ENCODE data around the gene CHST11. TPM values are rescaled to one million over a fixed set of nuclear protein-coding genes. Genes with fewer than 3 reads are reported as not detected.
A peak's percentile ranks its signal among the peaks of the same experiment; 100 is the strongest.
"Not testable (repeated sequence)": the region's sequence is repeated elsewhere in the genome, so short reads cannot be mapped to it uniquely, and the experiment has no call there.

Gene CHST11
- total RNA-seq, 1 donor from 2014 or later = 44.9 TPM

DNA sequence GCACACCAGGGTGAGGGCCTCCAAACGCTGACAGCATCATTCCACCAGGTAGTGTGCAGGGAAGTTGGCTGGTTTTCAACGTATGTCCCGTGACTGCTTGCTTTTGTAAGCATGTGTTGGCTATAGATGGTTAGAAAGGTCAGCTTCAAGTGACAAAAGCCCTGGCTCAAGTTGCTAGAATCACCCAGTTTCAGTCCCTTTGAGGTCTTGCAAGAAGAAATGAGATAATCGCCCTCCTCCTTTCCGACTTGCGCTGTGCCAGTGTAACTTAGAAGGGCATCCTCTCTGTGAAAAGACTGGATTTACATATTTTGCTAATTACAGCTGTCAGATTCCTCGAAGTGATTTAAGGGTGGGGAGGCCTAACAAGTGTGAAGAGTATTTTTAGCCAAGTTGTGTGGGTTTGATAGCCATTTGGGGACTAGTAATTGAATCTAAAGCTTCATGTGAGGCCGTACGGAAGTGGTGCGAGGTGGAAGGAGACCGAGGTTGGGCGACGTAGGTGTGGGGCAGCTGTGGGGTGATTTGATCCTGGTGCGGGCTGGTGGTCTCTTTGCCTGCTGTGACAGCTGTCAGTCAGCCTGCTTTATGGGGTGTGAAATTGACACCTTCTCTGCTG is 94.7 kb downstream of the CHST11 start:
- H3K27ac Mint-ChIP-seq = no peak overlapping the region
- intact Hi-C loops (cut with micrococcal nuclease) = no loop called here
- H3K4me3 Mint-ChIP-seq = no peak overlapping the region
- peaks cover 44% of the 10 kb centered on the region for H3K4me1 Mint-ChIP-seq
- no peak for DNase-seq
- H3K27me3 Mint-ChIP-seq = no peaks in the 10 kb centered on the region
- peaks cover 14% of the 10 kb centered on the region for H3K9me3 Mint-ChIP-seq
- H3K36me3 Mint-ChIP-seq (ENCODE audit: low read depth) = peaks cover 50% of the 10 kb centered on the region

DNA sequence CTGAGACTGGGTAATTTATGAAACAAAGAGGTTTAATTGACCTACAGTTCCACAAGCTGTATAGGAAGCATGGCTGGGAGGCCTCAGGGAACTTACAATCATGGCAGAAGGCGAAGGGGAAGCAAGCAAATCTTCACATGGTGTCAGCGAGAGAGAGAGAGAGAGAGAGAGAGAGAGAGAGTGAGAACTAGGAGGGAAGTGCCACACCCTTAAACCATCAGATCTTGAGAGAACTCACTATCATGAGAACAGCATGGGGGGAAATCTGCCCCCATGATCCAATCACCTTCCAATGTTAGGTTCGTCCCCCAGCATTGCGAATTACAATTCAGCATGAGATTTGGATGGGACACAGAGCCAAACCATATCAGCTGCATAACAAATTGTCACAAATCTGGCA is 96.7 kb downstream of the CHST11 start:
- Mint-ChIP-seq H3K36me3 (ENCODE audit: low read depth) (peaks cover 46% of the 10 kb centered on the region), H3K4me3 (no peak overlapping the region), H3K27ac (no peak overlapping the region)

DNA sequence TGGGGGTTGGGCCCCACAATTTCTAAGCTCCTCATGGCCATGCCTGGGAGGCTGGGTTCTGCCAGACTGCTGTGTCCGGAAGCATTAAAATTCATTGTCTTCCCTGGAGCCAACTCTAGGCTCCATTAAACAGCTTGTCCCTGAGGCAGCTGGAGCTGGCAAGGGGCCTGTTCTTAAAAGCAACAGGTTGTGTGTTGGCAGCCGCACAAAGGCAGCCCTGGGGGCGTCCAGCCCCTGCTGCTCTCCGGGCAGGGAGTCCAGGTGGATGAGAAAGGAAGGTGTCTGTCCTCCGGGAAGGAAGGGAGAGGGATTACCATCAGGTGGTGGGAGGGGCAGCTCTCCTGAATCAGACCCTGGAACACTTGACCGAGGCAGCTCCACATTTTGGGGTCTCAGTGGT is 98.9 kb downstream of the CHST11 start:
- no peak for DNase-seq
- intact Hi-C loops (cut with micrococcal nuclease) = no loop called here
- H3K9me3 Mint-ChIP-seq = peaks cover 14% of the 10 kb centered on the region
- peak overlapping the region; percentile 27 for H3K27ac Mint-ChIP-seq
- peaks cover 49% of the 10 kb centered on the region for H3K36me3 Mint-ChIP-seq (ENCODE audit: low read depth)
- no peak overlapping the region for H3K4me3 Mint-ChIP-seq
- peaks cover 21% of the 10 kb centered on the region for H3K4me1 Mint-ChIP-seq
- no peaks in the 10 kb centered on the region for H3K27me3 Mint-ChIP-seq

More for the DNA sequence above, 96.7 kb downstream of the CHST11 start:
- Mint-ChIP-seq H3K9me3 (peaks cover 14% of the 10 kb centered on the region), H3K27me3 (no peaks in the 10 kb centered on the region), H3K4me1 (peaks cover 34% of the 10 kb centered on the region)
- no peak for DNase-seq
- intact Hi-C loops (cut with micrococcal nuclease) = no loop called here

DNA sequence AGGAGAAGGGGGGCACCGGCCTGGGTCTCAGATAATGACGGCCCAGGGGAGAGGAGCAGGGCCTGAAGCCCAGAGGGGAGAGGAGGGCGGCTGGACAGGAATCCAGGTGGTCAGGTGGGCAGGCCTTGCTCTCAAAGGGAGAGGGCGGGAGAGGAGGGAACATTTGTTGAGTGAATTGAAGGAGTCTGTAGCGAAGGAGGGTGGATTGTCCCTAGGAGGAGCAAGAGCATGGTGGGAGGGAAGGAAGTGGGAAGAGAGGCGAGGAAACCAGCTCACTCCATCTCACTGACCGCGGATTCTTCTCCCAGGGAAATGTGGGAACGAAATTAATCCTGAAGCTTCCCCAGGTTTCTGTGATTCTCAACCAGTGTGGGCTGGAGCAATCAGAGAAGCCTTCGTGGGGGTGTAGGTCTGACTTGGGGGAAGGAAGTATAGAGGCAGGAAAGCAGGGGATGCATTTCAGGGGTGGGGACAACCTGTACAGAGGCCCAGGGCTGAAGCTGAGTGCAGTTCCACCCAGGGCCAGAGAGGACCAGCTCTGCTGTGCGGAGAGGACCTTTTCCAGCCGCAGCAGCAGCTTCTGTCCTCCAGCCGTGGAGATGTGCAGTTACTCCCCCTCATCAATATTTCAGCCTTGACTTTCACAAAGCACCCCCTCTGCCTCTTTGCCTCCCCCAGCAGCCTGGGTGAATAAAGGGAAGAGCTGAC is 100.9 kb downstream of the CHST11 start:
- intact Hi-C loops (cut with micrococcal nuclease) = no loop called here
- Mint-ChIP-seq H3K9me3 (peaks cover 8% of the 10 kb centered on the region), H3K27ac (no peak overlapping the region), H3K27me3 (no peaks in the 10 kb centered on the region), H3K4me1 (peaks cover 12% of the 10 kb centered on the region), H3K4me3 (no peak overlapping the region), H3K36me3 (ENCODE audit: low read depth) (peaks cover 41% of the 10 kb centered on the region)
- no peak for DNase-seq

DNA sequence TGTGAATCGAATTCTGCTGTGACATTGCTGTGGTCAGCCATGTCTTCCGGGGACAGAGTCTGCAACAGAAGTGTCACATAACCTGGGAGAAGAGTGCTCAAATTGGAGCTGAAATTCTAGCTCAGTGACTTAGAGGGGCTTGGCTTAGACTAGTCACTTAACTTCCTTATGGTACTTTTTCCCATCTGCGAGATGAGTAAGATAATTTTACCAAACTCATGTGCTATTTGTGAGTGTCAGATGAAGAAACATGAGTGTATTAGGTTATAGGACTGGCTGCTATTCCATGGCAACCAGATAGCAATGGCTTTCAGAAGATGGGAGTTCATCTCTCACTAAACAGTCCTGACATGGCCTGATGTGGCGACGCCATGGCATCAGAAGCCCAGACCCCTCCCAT is 104.1 kb downstream of the CHST11 start:
- Mint-ChIP-seq H3K27ac (no peak overlapping the region), H3K9me3 (peaks cover 16% of the 10 kb centered on the region), H3K4me1 (peaks cover 10% of the 10 kb centered on the region), H3K36me3 (ENCODE audit: low read depth) (peaks cover 53% of the 10 kb centered on the region), H3K27me3 (no peaks in the 10 kb centered on the region), H3K4me3 (no peak overlapping the region)
- no peak for DNase-seq
- intact Hi-C loops (cut with micrococcal nuclease) = loop anchor here (10.0 kb wide), 2 partner anchors 176 to 394 kb away; partner anchors contain the start of gene SLC41A2

DNA sequence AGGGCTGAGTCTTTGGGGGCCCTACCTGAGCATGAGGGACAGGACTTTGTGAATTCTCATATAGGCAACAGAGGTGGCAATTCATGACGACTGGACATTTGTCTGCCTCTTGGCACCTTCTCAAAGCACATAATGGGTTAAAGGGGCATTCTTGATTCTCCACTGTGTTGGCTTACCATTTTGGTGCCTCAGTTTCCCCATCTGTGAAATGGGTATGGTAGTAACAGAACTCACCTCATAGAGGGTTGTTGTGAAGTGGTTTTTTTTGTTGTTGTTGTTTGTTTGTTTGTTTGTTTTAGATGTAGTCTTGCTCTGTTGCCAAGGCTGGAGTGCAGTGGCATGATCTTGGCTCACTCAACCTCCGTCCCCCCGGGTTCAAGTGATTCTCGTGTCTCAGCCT is 106.0 kb downstream of the CHST11 start:
- no peak for DNase-seq
- intact Hi-C loops (cut with micrococcal nuclease) = loop anchor here (10.0 kb wide), 2 partner anchors 178 to 392 kb away; partner anchors contain the start of gene SLC41A2
- Mint-ChIP-seq H3K9me3 (peaks cover 22% of the 10 kb centered on the region), H3K27me3 (no peaks in the 10 kb centered on the region), H3K27ac (no peak overlapping the region), H3K4me1 (peaks cover 26% of the 10 kb centered on the region), H3K4me3 (no peak overlapping the region), H3K36me3 (ENCODE audit: low read depth) (peaks cover 60% of the 10 kb centered on the region)

DNA sequence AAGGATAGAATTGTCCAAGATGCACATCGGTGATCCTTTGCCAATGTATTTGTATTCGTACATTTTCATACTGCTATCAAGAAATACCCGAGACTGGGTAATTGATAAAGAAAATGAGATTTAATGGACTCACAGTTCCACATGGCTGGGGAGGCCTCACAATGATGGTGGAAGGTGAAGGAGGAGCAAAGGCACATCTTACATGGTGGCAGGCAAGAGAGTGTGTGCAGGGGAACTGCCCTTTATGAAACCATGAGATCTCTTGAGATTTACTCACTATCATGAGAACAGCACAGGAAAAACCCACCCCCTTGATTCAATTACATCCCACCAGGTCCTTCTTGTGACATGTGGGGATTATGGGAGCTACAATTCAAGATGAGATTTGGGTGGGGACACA is 107.9 kb downstream of the CHST11 start:
- H3K27me3 Mint-ChIP-seq, H3K4me3 Mint-ChIP-seq, H3K27ac Mint-ChIP-seq, DNase-seq: not testable (repeated sequence)
- H3K9me3 Mint-ChIP-seq = peaks cover 22% of the 10 kb centered on the region
- peaks cover 45% of the 10 kb centered on the region for H3K4me1 Mint-ChIP-seq
- H3K36me3 Mint-ChIP-seq (ENCODE audit: low read depth) = peaks cover 58% of the 10 kb centered on the region
- intact Hi-C loops (cut with micrococcal nuclease) = loop anchor here (10.0 kb wide), 2 partner anchors 180 to 390 kb away; partner anchors contain the start of gene SLC41A2

DNA sequence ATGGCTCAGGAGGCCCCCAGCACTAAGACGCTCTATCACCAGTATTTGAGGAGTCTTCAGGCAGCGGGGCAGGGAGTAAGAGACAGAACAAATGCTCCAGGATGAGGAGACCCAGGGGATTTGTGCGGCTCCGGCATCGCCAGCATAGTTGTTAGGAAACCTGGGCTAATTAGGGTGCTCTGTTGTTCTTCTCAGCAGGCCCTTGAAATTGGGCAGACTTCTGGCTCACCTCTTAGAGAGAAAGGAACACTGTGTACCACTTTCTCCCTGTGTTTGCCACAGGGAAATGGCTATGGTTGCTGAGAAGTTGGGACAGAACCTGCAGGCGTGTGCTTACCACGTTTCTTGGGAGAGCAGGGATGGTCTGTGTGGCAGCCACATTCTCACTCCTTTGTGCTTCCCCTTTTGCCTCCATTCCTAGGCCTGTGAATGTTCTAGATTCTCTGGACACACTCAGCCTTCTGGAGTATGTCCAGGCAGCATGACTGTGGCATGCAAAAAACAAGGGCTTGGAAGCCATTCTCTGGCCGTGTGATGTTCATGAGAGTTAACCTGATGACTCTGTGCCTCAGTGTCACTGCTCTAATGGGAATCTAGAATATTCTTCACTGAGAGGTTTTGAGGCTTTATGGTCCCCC is 109.0 kb downstream of the CHST11 start:
- Mint-ChIP-seq H3K4me3 (no peak overlapping the region), H3K4me1 (peaks cover 53% of the 10 kb centered on the region), H3K36me3 (ENCODE audit: low read depth) (peaks cover 50% of the 10 kb centered on the region), H3K27me3 (no peaks in the 10 kb centered on the region), H3K9me3 (peaks cover 22% of the 10 kb centered on the region), H3K27ac (no peak overlapping the region)
- intact Hi-C loops (cut with micrococcal nuclease) = loop anchor here (10.0 kb wide), 2 partner anchors 181 to 389 kb away; partner anchors contain the start of gene SLC41A2
- DNase-seq = no peak

DNA sequence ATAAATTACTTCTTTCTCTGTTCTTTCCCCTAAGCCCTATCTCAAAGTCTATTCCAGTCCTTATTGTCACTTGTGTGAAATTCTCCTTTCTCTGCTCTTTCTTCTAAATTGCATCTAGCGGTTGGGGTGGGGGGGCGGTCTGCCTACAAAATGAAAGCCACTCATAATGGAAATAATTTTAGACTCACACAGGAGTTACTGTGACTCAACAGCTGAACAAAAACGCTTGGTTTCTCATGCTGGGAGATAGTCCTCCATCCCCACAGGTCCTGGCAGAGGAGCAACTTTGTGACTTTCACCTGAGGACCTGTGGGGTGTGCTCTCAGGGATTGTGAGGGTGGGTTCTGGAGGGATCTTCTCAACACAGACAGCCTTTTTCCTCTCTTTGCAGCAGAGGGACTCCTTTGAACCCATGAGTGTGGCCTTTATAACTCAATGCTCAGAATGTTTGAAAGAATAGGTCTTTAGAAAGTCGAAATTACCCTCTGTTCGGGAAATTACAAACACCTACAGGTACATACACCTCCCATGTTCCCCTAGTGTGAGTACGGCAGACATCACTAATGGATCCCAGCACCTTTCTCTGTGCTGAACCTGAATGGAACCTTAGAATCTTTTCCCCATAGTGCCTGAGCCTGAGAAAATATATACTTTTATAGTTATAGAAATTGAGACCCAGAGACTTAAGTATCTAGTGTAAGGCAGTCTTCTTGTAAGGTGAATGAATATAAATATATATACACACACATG is 109.7 kb downstream of the CHST11 start:
- peak overlapping the region; percentile 54 for H3K27ac Mint-ChIP-seq
- peaks cover 55% of the 10 kb centered on the region for H3K4me1 Mint-ChIP-seq
- peaks cover 50% of the 10 kb centered on the region for H3K36me3 Mint-ChIP-seq (ENCODE audit: low read depth)
- DNase-seq = no peak
- H3K27me3 Mint-ChIP-seq = no peaks in the 10 kb centered on the region
- H3K4me3 Mint-ChIP-seq = no peak overlapping the region
- intact Hi-C loops (cut with micrococcal nuclease) = loop anchor here (10.0 kb wide), 2 partner anchors 182 to 388 kb away; partner anchors contain the start of gene SLC41A2
- peaks cover 22% of the 10 kb centered on the region for H3K9me3 Mint-ChIP-seq

DNA sequence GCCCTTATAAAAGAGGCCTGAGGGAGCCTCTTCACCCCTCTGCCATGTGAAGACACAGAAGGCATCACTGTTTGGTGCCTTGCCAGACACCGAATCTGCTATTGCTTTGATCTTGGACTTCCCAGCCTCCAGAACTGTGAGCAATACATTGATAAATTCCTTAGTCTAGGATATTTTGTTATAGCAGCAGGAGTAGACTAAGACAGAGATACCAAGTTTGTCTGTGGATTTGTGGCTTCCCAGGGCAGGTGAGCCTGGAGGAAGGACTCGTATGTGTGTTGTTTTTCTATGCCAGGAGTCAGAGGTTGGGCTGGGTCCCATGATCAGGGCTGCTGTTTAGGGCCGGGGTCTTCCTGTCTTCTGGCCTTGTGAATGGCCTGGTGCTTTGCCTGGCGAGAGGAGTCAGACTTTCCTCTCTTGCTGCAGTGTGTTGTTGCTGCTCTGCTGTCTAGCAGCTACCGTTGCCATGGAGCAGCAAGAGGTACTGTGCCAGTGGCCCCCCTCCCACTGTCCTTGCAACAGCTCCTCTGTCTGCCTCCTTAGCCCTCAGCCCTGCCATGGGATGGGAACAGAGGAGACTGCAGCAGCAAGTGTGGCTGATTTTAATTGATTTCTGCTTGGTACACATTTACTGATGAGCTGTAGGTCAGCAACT is 111.2 kb downstream of the CHST11 start:
- intact Hi-C loops (cut with micrococcal nuclease) = loop anchor here (2.0 to 10.0 kb wide), 4 partner anchors 69 to 387 kb away; partner anchors contain the start of genes CHST11 and SLC41A2
- Mint-ChIP-seq H3K27ac (peak overlapping the region; percentile 83), H3K9me3 (peaks cover 26% of the 10 kb centered on the region), H3K4me1 (peaks cover 57% of the 10 kb centered on the region), H3K4me3 (peak overlapping the region; percentile 42), H3K27me3 (no peaks in the 10 kb centered on the region), H3K36me3 (ENCODE audit: low read depth) (peaks cover 44% of the 10 kb centered on the region)
- peak; percentile 62 for DNase-seq

DNA sequence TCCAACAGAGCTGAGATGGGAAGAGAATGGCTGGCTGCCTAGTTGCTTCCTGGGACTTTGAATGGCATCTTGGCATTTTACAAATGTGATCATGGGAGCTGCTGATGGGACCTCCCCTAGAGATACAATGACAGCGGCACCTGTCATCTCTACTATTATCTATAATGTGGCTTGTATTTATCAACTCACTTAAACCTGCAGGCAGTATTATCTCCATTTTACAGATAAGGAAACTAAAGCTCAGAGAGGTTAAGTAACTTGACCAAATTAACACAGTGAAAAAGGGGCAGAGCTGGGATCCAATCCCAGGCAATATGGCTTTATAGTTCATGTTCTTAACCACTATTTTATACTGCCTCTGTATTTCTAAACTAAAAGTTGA is 111.7 kb downstream of the CHST11 start:
- intact Hi-C loops (cut with micrococcal nuclease) = loop anchor here (2.0 to 10.0 kb wide), 4 partner anchors 70 to 386 kb away; partner anchors contain the start of genes CHST11 and SLC41A2

DNA sequence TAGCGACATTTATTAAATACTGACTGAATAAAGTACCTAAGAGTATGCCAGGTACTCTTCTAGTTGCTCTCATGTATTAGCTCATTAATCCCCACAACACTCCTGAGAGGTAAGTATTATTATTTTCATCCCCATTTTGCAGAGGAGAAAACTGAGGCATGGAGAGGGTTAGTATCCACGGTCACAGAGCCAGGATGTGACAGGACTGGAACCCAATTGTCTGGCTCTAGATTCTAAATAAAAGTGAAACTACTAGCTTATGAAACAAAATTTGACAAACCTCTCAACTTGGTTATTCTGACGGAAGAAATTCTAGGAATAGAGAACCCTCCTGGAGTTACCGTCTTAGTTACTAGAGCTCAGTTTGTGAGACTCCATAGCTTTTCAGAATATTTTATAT is 112.2 kb downstream of the CHST11 start:
- peak overlapping the region; percentile 42 for H3K4me3 Mint-ChIP-seq

More for the DNA sequence above, 111.7 kb downstream of the CHST11 start:
- H3K4me3 Mint-ChIP-seq = peak overlapping the region; percentile 42
- peak overlapping the region; percentile 83 for H3K27ac Mint-ChIP-seq
- H3K27me3 Mint-ChIP-seq = no peaks in the 10 kb centered on the region
- no peak for DNase-seq
- H3K9me3 Mint-ChIP-seq = peaks cover 20% of the 10 kb centered on the region
- H3K36me3 Mint-ChIP-seq (ENCODE audit: low read depth) = peaks cover 42% of the 10 kb centered on the region
- peaks cover 56% of the 10 kb centered on the region for H3K4me1 Mint-ChIP-seq

More for the DNA sequence above, 112.2 kb downstream of the CHST11 start:
- no peak for DNase-seq
- Mint-ChIP-seq H3K36me3 (ENCODE audit: low read depth) (peaks cover 41% of the 10 kb centered on the region), H3K4me1 (peaks cover 53% of the 10 kb centered on the region), H3K9me3 (peaks cover 19% of the 10 kb centered on the region), H3K27ac (peak overlapping the region; percentile 83), H3K27me3 (no peaks in the 10 kb centered on the region)
- intact Hi-C loops (cut with micrococcal nuclease) = loop anchor here (1.0 to 10.0 kb wide), 5 partner anchors 70 to 386 kb away; partner anchors contain the start of genes CHST11 and SLC41A2
